ENCODE data around the gene ADCYAP1R1. TPM values are rescaled to one million over a fixed set of nuclear protein-coding genes. Genes with fewer than 3 reads are reported as not detected.

ADCYAP1R1 gene
- total RNA-seq, 1 experiment from 2014 or later: 8.9 TPM

DNA sequence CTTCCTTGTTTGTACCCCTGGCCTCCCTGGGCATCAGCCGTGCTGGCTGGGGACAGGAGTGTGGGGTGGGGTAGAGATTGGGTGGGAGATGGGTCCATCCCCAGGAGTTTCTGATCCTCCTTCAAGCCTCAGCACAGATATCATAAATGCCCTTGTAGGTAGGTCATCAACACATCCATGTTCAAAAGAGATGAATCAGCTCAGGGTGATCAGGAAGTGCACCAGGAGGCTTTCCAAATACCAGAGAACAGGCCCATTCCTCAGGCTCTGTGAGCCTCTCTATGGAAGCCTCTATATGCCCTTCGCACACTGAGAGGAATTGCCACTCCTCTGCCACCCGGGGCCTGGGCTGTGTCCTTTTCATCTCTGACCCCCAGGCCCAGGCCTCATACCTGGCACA lies 31.9 kb upstream of the ADCYAP1R1 start:
- Mint-ChIP-seq H3K9me3 (no peaks in the 10 kb centered on the region), H3K36me3 (ENCODE audit: insufficient read depth in 1 of 3, low read depth in 3 of 3) (no peaks in the 10 kb centered on the region), H3K27ac (peak overlapping the region; percentile 9 to 71 (median 29); a peak in 3 of 7 replicates), H3K4me3 (no peak overlapping the region), H3K4me1 (peaks cover 36 to 39% of the 10 kb centered on the region in 2 experiments), H3K27me3 (ENCODE audit: low read depth) (peaks cover 6% of the 10 kb centered on the region; the same call in 1 of the 2 replicates)
- Histone ChIP-seq H2BK12ac (ENCODE audit: insufficient read length, low read depth, low read length) (no peak overlapping the region), H3K79me2 (ENCODE audit: insufficient read depth, low read length) (no peaks in the 10 kb centered on the region), H2AK5ac (ENCODE audit: insufficient read length, low read length) (no peak overlapping the region), H4K91ac (ENCODE audit: insufficient read length, low read depth, low read length) (no peak overlapping the region), H3K4ac (ENCODE audit: low read depth, low read length) (no peak overlapping the region), H3K23me2 (ENCODE audit: insufficient read length, low read depth, low read length, poor library complexity, severe bottlenecking) (no peaks in the 10 kb centered on the region), H2BK5ac (ENCODE audit: insufficient read length, low read length) (no peak overlapping the region), H3K23ac (ENCODE audit: insufficient read length, low read depth, low read length) (no peak overlapping the region), H3K27ac (ENCODE audit: insufficient read length, low read depth, low read length) (no peak overlapping the region), H3K9me3 (ENCODE audit: control insufficient read depth, low read depth, low read length) (no peaks in the 10 kb centered on the region), H2BK15ac (ENCODE audit: low read depth, low read length) (no peak overlapping the region), H4K8ac (replicated peaks; ENCODE audit: insufficient read length, low read depth, low read length) (no peak overlapping the region), H3K4me2 (ENCODE audit: insufficient read depth, insufficient read length, low read length) (no peak overlapping the region), H3K27me3 (ENCODE audit: insufficient read depth, low read length) (no peaks in the 10 kb centered on the region), H2BK20ac (ENCODE audit: low read depth, low read length, poor library complexity, severe bottlenecking) (no peak overlapping the region), H2AFZ (ENCODE audit: low read length) (no peak overlapping the region), H3K56ac (ENCODE audit: insufficient read length, low read depth, low read length) (no peak overlapping the region), H4K5ac (ENCODE audit: insufficient read length, low read depth, low read length) (no peak overlapping the region), H3K9ac (ENCODE audit: extremely low read depth, insufficient read length, low read length) (no peak overlapping the region), H3K4me1 (ENCODE audit: insufficient read depth, low read length) (peaks cover 8% of the 10 kb centered on the region), H3K18ac (ENCODE audit: insufficient read length, low read depth, low read length) (no peak overlapping the region), H3K79me1 (ENCODE audit: insufficient read depth, low read depth, low read length, poor library complexity, severe bottlenecking) (no peaks in the 10 kb centered on the region), H2BK120ac (ENCODE audit: low read depth, low read length, poor library complexity, severe bottlenecking) (no peak overlapping the region), H3T11ph (ENCODE audit: low read length) (no peak overlapping the region), H4K20me1 (ENCODE audit: control insufficient read depth, insufficient read depth, insufficient read length) (peaks cover 2% of the 10 kb centered on the region), H3K14ac (ENCODE audit: insufficient read depth, low read length) (no peak overlapping the region)
- TF ChIP-seq, protein P1, sequence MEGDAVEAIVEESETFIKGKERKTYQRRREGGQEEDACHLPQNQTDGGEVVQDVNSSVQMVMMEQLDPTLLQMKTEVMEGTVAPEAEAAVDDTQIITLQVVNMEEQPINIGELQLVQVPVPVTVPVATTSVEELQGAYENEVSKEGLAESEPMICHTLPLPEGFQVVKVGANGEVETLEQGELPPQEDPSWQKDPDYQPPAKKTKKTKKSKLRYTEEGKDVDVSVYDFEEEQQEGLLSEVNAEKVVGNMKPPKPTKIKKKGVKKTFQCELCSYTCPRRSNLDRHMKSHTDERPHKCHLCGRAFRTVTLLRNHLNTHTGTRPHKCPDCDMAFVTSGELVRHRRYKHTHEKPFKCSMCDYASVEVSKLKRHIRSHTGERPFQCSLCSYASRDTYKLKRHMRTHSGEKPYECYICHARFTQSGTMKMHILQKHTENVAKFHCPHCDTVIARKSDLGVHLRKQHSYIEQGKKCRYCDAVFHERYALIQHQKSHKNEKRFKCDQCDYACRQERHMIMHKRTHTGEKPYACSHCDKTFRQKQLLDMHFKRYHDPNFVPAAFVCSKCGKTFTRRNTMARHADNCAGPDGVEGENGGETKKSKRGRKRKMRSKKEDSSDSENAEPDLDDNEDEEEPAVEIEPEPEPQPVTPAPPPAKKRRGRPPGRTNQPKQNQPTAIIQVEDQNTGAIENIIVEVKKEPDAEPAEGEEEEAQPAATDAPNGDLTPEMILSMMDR (conservative IDR thresholded peaks at IDR 0.05): no peak
- DNase-seq: no peak
- no CpG with 5 or more reads among the region's 3 CpGs for WGBS (ENCODE audit: extremely low coverage, insufficient read length, low lambda C conversion rate)
